Calu3 (cell line): ENCODE results near the gene TNS1. TPM values are rescaled to one million over a fixed set of nuclear protein-coding genes. Genes with fewer than 3 reads are reported as not detected.

Experiments used
- BruUV-seq: library from RNA; stranded (reverse); fragments of 400-500 nt; replicated peaks from 2 replicates; lab custom pipeline; 2021; lab: Mats Ljungman, UMichigan
- CTCF ChIA-PET: fragments of 300-600 bp; sonication (Branson Sonifier 250); formaldehyde crosslinking; loops from one replicate; lab custom pipeline; 2022; ENCODE audit warnings: antibody characterized with exemption; lab: Charles Lee
- DNase-seq: peaks from one replicate; pipeline ENCODE4 v3.0.0; 2022
- H3K27ac Mint-ChIP-seq: one replicate; pipeline ENCODE4 v1.8.0; 2022; ENCODE audit warnings: mixed read lengths; ENCODE audit not compliant: unreplicated experiment
- H3K27me3 Mint-ChIP-seq: one replicate; pipeline ENCODE4 v1.8.0; 2022; ENCODE audit warnings: mixed read lengths; ENCODE audit not compliant: unreplicated experiment
- H3K36me3 Mint-ChIP-seq: one replicate; pipeline ENCODE4 v1.8.0; 2022; ENCODE audit warnings: mild to moderate bottlenecking, moderate library complexity, mixed read lengths; ENCODE audit not compliant: insufficient read depth, unreplicated experiment
- H3K4me1 Mint-ChIP-seq: one replicate; pipeline ENCODE4 v1.8.0; 2022; ENCODE audit warnings: mild to moderate bottlenecking, low read depth, mixed read lengths; ENCODE audit not compliant: unreplicated experiment
- H3K4me3 Mint-ChIP-seq: one replicate; pipeline ENCODE4 v1.8.0; 2022; ENCODE audit warnings: mild to moderate bottlenecking, low read depth, moderate library complexity, mixed read lengths; ENCODE audit not compliant: unreplicated experiment
- H3K9me3 Mint-ChIP-seq: one replicate; pipeline ENCODE4 v1.8.0; 2022; ENCODE audit warnings: low read depth, mixed read lengths; ENCODE audit not compliant: unreplicated experiment
- CTCF ChIP-seq: fragments of 200-600 bp; IDR thresholded peaks from one replicate; pipeline ENCODE4 v1.8.0; 2022; ENCODE audit warnings: antibody characterized with exemption; ENCODE audit not compliant: unreplicated experiment
- intact Hi-C: fragments of 100-400 bp; cut with micrococcal nuclease; formaldehyde crosslinking; loops from one replicate; pipeline ENCODE4 v1.10.0; 2022; ENCODE audit not compliant: unreplicated experiment
- total RNA-seq: library from RNA; stranded (reverse); gene quantifications from 2 replicates; pipeline ENCODE4 v1.2.3, GENCODE V29; 2022

Gene TNS1
- total RNA-seq, 1 experiment from 2014 or later, result 2.2 TPM

GRCh38 chr2:217916504-217917254, 86.1 kb downstream of the TNS1 start:
- H3K9me3 Mint-ChIP-seq, result no peaks in the 10 kb centered on the region
- no TSS peak for BruUV-seq
- H3K4me1 Mint-ChIP-seq, result no peaks in the 10 kb centered on the region
- no peak for TF ChIP-seq CTCF
- CTCF ChIA-PET, result no interaction called here
- H3K27me3 Mint-ChIP-seq, result peaks cover 92% of the 10 kb centered on the region
- no peak for DNase-seq
- H3K4me3 Mint-ChIP-seq, result no peak overlapping the region
- no peaks in the 10 kb centered on the region for H3K36me3 Mint-ChIP-seq
- intact Hi-C loops, result no loop called here
- no peak overlapping the region for H3K27ac Mint-ChIP-seq

GRCh38 chr2:217915706-217916105, 87.1 kb downstream of the TNS1 start:
- Mint-ChIP-seq H3K4me3 (no peak overlapping the region), H3K4me1 (no peaks in the 10 kb centered on the region), H3K27ac (no peak overlapping the region), H3K9me3 (no peaks in the 10 kb centered on the region), H3K36me3 (no peaks in the 10 kb centered on the region), H3K27me3 (peaks cover 100% of the 10 kb centered on the region)
- intact Hi-C loops, result no loop called here
- no TSS peak for BruUV-seq
- TF ChIP-seq CTCF, result no peak
- DNase-seq, result no peak
- CTCF ChIA-PET, result no interaction called here

GRCh38 chr2:217914878-217915277, 87.9 kb downstream of the TNS1 start:
- DNase-seq, result no peak
- Mint-ChIP-seq H3K4me1 (no peaks in the 10 kb centered on the region), H3K4me3 (no peak overlapping the region), H3K9me3 (no peaks in the 10 kb centered on the region), H3K27me3 (peaks cover 100% of the 10 kb centered on the region), H3K27ac (no peak overlapping the region), H3K36me3 (no peaks in the 10 kb centered on the region)
- intact Hi-C loops, result no loop called here
- CTCF ChIA-PET, result no interaction called here
- BruUV-seq, result no TSS peak
- no peak for TF ChIP-seq CTCF

- Mint-ChIP-seq H3K27me3 (peaks cover 100% of the 10 kb centered on the region), H3K36me3 (no peaks in the 10 kb centered on the region), H3K27ac (no peak overlapping the region), H3K9me3 (no peaks in the 10 kb centered on the region), H3K4me1 (no peaks in the 10 kb centered on the region), H3K4me3 (no peak overlapping the region)
- BruUV-seq, result no TSS peak
- no peak for DNase-seq
- TF ChIP-seq CTCF, result no peak
- CTCF ChIA-PET, result no interaction called here
- intact Hi-C loops, result no loop called here
Measured at GRCh38 chr2:217914078-217914477, 88.7 kb downstream of the TNS1 start.
